Fibroblast of the aortic adventitia (primary cell): ENCODE measurements around the gene OBSCN. TPM values are rescaled to one million over a fixed set of nuclear protein-coding genes. Genes with fewer than 3 reads are reported as not detected.

Source experiments
- DNase-seq: peaks from one replicate; pipeline ENCODE4 v3.0.0-alpha.2; 2010; ENCODE audit warnings: low read depth
- H3K4me3 ChIP-seq: 2 replicates; pipeline ENCODE4 v1.5.1; 2011; ENCODE audit warnings: low read depth, mild to moderate bottlenecking, control low read depth, low read length, moderate library complexity
- total RNA-seq: library from RNA; depleted of rRNA; stranded (reverse); fragments of >200 nt; gene quantifications from 2 replicates; pipeline ENCODE4 v1.2.3, GENCODE V29; 2012; ENCODE audit warnings: low replicate concordance
- TF ChIP-seq, protein P1 (sequence below): IDR thresholded peaks from 2 replicates; pipeline ENCODE4 v1.5.1; 2011; ENCODE audit warnings: mild to moderate bottlenecking, low read length, control low read depth, inconsistent platforms; ENCODE audit not compliant: insufficient read depth

OBSCN gene
- total RNA-seq, 1 donor = 0.99 TPM

DNA sequence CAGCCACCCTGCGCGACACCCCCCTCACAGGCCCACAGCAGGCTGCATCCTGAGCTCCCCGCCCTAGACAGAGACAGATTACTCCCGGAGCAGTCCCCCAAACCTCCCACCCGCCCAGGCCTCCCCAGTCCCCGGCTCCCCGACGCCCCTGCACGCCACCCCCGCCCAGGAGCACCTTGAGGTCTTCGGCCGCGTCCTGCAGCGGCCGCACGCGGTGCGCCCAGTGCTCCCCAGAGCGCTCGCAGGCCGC is 198.1 kb downstream of the OBSCN start:
- peak overlapping the region; percentile 89 for H3K4me3 ChIP-seq
- no peak for DNase-seq
- TF ChIP-seq, protein P1, sequence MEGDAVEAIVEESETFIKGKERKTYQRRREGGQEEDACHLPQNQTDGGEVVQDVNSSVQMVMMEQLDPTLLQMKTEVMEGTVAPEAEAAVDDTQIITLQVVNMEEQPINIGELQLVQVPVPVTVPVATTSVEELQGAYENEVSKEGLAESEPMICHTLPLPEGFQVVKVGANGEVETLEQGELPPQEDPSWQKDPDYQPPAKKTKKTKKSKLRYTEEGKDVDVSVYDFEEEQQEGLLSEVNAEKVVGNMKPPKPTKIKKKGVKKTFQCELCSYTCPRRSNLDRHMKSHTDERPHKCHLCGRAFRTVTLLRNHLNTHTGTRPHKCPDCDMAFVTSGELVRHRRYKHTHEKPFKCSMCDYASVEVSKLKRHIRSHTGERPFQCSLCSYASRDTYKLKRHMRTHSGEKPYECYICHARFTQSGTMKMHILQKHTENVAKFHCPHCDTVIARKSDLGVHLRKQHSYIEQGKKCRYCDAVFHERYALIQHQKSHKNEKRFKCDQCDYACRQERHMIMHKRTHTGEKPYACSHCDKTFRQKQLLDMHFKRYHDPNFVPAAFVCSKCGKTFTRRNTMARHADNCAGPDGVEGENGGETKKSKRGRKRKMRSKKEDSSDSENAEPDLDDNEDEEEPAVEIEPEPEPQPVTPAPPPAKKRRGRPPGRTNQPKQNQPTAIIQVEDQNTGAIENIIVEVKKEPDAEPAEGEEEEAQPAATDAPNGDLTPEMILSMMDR = no peak

DNA sequence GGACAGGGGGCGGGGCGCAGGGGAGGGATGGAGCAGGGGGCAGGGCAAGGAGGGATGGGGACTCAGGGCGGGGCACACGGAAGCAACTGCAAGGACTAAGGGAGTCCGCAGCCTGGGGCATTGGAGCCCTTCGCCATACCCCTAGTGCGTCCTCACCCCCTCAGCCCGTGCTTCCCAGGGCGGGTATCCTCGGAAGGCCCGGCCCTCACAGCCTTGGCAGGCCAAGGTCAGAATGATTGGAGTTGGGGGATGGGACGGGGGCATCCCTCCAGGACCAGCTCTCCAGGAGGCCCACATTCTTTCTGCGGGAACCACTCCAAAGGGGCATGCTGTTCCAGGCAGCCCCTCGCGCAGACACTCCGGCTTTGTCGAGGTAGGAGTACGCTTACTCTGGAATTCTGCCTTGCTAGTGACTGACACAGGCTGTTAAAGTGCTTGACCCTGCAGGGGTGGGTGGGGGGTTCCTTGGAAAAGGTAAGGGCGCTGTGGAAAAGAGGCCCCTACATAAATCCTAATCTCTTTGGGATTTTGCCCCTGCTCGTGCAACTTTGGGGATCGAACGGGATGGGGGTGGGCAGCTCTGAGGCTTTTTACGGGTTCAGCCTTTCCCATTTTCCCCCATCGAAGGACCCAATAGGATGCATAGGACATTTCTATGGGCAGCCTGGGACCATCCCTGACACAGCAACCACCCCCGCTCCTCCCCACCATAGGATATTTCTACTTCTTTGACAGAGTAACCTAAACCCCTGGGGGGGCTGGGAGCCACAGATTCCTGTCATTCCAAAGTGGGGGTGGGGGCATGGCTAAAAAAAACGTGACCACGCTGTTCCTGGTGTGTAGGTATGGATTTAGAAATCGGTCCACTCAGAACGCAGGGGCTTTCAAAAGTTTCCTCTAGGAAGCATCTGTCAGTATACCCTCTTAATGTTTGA is 199.5 kb downstream of the OBSCN start:
- TF ChIP-seq, protein P1 = no peak

DNA sequence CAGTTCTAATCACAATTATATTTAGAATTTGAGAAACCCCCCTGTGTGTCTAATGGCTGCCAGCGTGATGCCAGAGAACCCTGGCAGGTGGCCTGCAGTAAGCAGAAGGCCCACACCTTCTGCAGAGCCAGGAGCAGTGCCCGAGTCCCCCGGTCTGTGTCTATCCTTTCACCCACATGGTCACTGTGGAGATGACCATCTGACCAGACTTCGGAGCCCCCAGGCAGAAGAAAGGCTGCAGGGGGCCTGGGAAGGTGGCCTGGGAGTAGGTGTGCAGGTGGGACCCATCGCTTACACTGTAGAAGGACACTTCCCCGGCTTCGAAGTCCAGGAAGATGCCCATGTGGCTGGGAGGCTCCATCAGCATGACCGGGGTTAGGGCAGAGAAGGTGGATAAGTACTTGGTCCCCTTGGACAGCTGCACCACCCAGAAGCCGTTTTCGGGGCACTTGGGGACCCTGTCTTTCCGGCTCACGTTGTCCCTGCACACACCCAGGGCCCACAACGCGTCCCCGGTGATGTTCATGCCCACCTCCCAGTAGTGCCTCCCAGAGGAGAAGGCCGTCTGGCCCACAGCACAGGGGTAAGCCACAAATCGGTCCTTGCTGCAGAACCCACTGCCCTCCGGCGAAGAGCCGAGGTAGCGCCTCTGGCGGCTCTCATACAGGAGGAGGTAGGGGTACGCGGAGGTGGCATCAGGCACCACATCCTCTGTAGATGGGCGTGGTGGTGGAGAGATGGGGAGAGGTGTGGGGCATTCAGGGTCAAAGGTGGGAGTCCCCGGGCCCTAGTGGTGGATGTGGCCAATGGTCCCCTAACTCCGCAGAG is 200.4 kb downstream of the OBSCN start:
- TF ChIP-seq, protein P1 = no peak
- DNase-seq = no peak
- H3K4me3 ChIP-seq = peak overlapping the region; percentile 89

More for the DNA sequence above, 199.5 kb downstream of the OBSCN start:
- no peak for DNase-seq
- H3K4me3 ChIP-seq = peak overlapping the region; percentile 89

DNA sequence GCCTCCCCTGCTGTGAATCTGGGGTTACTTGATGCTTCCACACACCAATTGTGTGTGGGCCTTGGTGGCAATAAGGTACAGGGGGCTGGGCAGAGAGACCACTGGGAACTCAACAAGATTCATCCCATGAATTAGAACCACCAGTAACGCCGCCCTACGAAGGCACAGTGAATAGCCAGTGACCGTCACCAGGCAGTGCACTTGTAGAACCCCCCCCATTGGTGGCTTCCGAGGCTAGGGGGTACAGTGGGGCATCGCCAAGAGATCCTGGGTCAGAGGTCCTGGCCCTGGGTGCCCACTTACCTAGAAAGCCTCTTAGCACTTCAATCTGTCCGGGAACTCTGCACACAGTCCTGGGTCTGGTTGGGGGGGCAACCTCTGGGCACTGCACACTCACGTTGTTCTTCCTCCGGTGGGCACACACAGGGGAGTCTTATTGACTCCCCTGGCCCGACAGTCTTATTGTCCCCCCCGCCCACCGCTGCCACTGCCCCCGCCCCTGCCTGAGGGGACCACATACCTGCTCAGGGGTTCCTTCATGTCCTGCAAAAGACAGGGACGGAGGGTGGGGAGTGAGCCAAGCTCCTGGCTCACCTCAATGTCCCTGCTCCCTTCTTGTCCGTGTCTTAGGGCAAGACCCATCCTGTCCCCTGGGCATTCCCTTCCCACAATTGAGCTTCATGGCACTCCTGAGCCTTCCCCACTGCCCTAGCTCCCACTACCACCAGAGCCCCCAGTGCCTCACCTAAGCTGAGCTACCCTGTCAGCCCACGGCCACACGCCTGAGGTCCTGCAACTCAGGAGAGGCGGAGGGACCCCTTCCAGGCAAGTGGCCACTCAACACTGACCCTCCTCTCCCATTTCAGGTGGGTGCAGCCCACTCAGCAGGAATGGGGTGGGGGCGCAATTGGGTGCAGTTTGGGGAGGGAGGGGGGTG is 201.3 kb downstream of the OBSCN start:
- no peak for DNase-seq
- TF ChIP-seq, protein P1 = no peak
- H3K4me3 ChIP-seq = no peak overlapping the region

DNA sequence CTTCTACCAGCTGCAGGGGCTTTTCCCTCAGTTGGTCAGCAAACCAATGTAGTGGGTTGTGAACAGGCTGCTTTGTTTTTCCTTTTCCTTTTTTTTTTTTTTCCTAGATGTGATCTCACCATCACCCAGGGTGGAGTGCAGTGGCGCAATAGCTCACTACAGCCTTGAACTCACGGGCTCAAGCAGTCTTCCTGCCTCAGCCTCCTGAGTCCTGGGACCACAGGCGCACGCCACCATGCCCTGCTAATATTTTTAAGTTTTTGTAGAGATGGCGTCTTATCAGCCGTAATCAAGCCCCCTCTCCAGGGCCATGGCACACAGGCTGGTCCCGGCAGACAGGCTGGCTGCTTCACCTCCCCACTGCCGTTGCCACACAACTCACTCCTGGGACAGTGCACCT is 202.2 kb downstream of the OBSCN start:
- TF ChIP-seq, protein P1 = no peak
- DNase-seq = peak; percentile 63
- H3K4me3 ChIP-seq = no peak overlapping the region

DNA sequence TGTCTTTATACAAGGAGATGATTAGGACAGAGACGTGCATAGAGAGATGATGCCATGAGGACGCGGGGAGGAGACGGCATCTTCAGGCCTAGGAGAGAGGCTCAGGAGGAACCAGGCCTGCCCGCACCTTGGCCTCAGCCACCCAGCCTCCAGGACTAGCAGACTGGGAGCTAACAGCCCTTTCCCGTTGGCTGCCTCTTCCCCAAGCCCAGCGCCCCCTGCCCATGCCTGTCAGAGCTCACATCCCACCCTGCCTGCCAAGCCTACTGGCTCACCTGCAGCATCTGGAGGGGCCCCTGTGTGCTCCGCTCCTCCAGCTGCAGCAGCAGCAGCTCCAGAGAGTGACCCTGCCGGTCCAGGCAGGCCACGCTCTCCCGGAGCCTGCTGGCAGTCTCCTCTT is 202.8 kb downstream of the OBSCN start:
- TF ChIP-seq, protein P1 = no peak
- no peak overlapping the region for H3K4me3 ChIP-seq
- no peak for DNase-seq
